Muscle layer of colon (tissue), 2 donors: ENCODE measurements around the gene PPP1R37.
"Not testable (repeated sequence)": the region's sequence is repeated elsewhere in the genome, so short reads cannot be mapped to it uniquely, and the experiment has no call there.

Experiments used
- H3K27ac ChIP-seq: one replicate; pipeline ENCODE4 v1.7.0; 2013; ENCODE audit warnings: low read depth, mild to moderate bottlenecking, low read length, moderate library complexity
- H3K27me3 ChIP-seq, 2 donors: one replicate each; pipeline ENCODE4 v1.7.0; 2013; ENCODE audit warnings: low read length in 2 of 2, mild to moderate bottlenecking in 2 of 2; ENCODE audit not compliant: insufficient read depth in 2 of 2, control insufficient read depth in 1 of 2
- H3K36me3 ChIP-seq: one replicate; pipeline ENCODE4 v1.7.0; 2013; ENCODE audit warnings: mild to moderate bottlenecking, low read length; ENCODE audit not compliant: insufficient read depth
- H3K4me1 ChIP-seq: one replicate; pipeline ENCODE4 v1.7.0; 2013; ENCODE audit warnings: mild to moderate bottlenecking, low read length; ENCODE audit not compliant: insufficient read depth
- H3K4me3 ChIP-seq, 2 donors: one replicate each; pipeline ENCODE4 v1.7.0; 2013; ENCODE audit warnings: low read length in 2 of 2, low read depth in 1 of 2, mild to moderate bottlenecking in 1 of 2, moderate library complexity in 1 of 2
- H3K9ac ChIP-seq: one replicate; pipeline ENCODE4 v1.7.0; 2013; ENCODE audit warnings: low read length
- H3K9me3 ChIP-seq: one replicate; pipeline ENCODE4 v1.7.0; 2013; ENCODE audit warnings: mild to moderate bottlenecking, low read length
- donor health status: abdominal sarcoma.
- donor health status: Adenocarcinoma of cecum.

Gene PPP1R37

DNA sequence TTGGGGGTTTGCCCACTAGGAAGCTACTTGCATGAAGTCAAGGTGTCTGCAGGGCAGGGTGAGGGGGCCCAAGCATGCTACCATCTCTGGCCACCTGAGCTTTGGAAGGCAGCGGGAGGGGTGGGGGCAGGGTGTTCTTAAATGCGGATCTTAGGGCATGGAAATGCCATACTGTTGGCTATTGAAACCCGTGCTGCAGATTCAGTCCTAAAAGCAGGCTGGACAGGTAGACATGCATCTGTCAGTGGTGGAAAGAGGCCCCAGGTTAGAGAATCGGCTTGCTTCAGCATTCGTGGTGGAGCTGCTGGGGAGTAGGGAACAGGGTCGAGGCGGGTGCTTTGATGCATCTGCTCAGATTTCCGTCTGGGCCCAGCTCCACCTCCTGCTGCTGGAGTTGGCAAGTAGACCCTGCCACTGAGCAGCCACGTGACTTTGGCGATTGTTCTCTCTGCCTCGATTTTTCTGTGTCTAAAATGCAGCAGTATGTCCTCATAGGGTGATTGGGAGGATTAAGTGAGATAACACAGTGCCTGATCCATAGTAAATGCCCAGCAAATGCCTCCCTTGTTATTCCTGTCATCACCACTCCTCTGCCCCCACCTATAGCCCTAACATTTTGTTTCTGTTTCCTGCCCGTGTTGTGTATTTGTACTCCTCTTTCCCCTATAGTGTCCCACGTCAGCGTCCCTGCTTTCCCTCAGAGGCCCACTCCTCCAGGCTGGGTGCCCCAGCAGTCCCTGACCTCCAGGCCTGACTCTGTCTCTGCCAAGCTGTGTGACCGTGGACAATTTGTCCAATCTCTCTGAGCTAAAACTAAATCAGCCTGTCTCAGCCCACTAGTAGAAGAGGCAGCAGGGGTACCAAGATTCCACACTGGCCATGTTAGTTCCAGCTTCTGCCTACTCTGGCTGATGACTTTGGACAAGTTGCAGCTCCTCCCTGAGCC is 5.8 kb downstream of the PPP1R37 start:
- Histone ChIP-seq H3K36me3 (no peaks in the 10 kb centered on the region), H3K4me3 (no peak overlapping the region), H3K27ac (no peak overlapping the region), H3K9me3 (no peaks in the 10 kb centered on the region), H3K4me1 (peaks cover 56% of the 10 kb centered on the region), H3K27me3 (no peaks in the 10 kb centered on the region), H3K9ac (no peak overlapping the region)

DNA sequence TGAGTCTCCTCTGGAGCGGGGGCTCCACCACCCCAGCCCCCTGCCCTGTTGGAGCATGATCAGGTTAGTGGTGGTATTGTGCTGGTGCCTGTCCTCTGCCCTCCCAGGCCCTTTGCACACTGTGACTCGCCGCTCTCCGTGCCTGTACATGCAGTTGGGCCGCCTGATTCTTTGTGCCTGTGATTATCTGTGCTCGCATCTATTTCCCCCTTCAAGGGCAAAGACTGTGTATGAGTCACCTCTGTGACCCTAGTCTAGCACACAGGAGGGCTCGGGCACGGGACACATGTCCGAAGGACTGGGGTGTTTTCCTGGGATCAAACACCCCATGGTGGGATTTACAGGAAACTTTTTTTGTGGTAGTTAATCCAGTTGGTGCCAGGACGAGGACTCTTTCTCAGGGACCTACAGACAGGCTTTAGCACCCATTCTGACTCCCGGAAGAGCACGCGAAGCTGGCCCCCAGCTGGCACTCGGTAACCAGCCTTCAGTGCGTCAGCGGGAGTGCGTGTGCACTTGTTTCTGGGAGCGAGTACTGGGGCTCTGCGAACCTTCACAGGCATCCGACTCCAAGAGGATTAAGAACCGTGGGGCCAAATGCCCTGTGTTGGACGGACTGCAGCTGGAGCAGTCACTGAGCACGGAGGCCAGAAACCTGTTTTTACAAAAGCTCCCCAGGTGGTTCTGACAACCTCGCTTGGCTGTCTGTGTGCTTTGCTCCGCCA is 6.7 kb downstream of the PPP1R37 start:
- Histone ChIP-seq H3K4me1 (peaks cover 49% of the 10 kb centered on the region), H3K27me3 (no peaks in the 10 kb centered on the region), H3K9ac (no peak overlapping the region), H3K27ac (no peak overlapping the region), H3K9me3 (no peaks in the 10 kb centered on the region), H3K36me3 (no peaks in the 10 kb centered on the region), H3K4me3 (no peak overlapping the region)

DNA sequence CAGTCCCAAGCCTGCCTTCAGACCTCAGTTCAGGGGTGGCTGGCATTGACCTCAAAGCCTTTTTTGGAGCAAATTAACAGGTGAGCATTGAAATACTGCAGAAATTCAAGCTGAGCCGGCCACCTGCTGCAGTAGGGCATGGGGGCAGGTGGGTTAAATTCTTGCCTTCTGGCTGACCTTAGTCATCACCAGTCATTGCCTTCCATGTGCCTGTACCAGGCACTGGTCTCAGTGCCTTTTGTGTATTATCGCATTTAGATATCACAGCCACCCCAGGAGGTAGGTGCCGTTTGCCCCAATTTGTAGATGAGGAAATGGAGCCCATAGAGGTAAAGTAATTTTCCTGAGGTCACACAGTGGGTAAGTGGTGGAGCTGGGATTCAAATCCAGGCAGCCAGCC is 7.2 kb downstream of the PPP1R37 start:
- Histone ChIP-seq H3K27me3 (no peaks in the 10 kb centered on the region), H3K9me3 (no peaks in the 10 kb centered on the region), H3K4me1 (peaks cover 43% of the 10 kb centered on the region), H3K36me3 (no peaks in the 10 kb centered on the region), H3K27ac (no peak overlapping the region), H3K9ac (no peak overlapping the region), H3K4me3 (no peak overlapping the region)

DNA sequence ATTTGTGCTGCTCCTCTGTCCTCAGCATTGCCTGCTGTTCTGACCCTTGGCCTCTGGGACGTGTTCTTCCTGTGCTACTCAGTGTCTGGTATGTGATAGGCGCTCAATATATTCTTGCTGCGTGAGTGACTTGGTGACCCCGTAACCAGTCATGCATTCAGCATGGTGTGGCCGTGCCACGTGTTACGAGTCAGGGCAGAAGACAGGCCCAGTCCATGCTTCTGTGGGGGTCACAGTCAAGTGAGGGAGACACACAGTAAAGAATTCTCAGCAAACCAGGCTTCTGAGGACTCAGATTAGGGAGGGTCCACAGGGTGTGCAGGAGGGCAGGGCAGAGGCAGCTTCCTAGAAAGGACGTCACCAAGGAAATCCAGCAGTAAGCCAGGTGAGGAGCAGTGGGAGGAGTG is 7.9 kb downstream of the PPP1R37 start:
- no peak overlapping the region for H3K27ac ChIP-seq
- H3K36me3 ChIP-seq: no peaks in the 10 kb centered on the region
- H3K4me1 ChIP-seq: peaks cover 36% of the 10 kb centered on the region
- H3K9ac ChIP-seq: no peak overlapping the region
- H3K4me3 ChIP-seq: no peak overlapping the region
- no peaks in the 10 kb centered on the region for H3K27me3 ChIP-seq
- no peaks in the 10 kb centered on the region for H3K9me3 ChIP-seq

DNA sequence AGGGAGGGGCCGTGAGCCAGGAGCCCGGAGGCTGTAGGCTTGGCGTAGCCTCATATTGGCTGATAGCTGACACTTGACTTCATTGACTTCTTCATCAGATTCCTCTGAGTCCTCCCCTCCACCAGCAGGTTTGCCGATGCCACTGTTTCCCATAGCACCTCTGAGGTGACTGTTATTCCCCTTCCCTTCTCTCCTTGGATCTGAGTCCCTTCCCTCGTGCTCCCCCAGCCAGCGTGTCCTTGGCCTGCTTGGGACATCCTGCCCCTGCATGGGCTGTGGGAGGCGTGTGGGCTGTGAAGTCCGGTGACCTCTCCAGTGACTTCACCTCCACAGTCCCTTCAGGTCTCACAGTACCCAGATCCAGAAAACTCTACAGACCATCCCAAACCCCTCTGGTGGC is 8.8 kb downstream of the PPP1R37 start:
- no peaks in the 10 kb centered on the region for H3K27me3 ChIP-seq
- H3K36me3 ChIP-seq: no peaks in the 10 kb centered on the region
- peaks cover 27% of the 10 kb centered on the region for H3K4me1 ChIP-seq
- no peaks in the 10 kb centered on the region for H3K9me3 ChIP-seq
- H3K27ac ChIP-seq: no peak overlapping the region
- no peak overlapping the region for H3K4me3 ChIP-seq
- H3K9ac ChIP-seq: no peak overlapping the region

DNA sequence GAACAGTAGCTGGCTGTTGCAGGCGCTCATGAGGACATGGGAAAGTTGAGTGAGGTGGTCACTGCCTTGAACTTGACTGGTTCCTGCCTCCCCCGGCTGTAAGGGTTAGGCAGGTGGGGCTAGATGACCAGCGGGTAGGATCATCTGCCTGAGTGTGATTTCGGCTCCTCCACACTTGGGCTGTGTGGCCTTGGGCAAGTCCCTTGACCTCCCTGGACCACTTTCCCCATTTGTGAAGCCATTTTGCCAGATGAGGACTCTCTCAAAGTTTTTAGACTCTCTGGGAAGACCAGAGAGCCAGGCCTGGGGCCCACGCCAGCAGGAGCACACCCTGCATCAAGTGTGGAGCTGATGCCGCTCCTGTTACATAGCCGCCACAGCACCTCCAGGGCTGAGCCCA is 9.5 kb downstream of the PPP1R37 start:
- no peaks in the 10 kb centered on the region for H3K36me3 ChIP-seq
- H3K27me3 ChIP-seq: no peaks in the 10 kb centered on the region
- H3K9me3 ChIP-seq: no peaks in the 10 kb centered on the region
- peaks cover 20% of the 10 kb centered on the region for H3K4me1 ChIP-seq
- H3K9ac ChIP-seq: no peak overlapping the region
- H3K4me3 ChIP-seq: no peak overlapping the region
- no peak overlapping the region for H3K27ac ChIP-seq

DNA sequence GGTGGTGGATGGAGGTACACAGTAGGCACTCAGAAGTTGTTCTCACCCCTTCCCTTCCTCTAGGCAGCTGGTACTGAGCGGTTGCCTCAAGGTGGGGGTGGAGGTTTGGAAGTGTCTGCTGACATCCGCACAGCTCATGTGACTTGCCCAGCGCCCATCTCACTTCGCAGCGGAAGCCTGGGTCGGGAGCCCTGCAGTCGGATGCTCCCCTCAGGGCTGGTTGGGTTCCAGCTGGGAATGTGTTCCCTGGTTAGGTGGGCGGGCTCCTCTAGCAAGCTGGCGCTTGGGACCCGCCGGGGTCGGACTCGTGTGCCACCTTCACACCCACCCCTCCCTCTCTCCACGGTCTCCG is 10.2 kb downstream of the PPP1R37 start:
- peak overlapping the region in 1 of 2 donors; percentile 27 for H3K4me3 ChIP-seq
- no peaks in the 10 kb centered on the region for H3K36me3 ChIP-seq
- H3K27ac ChIP-seq: no peak overlapping the region
- H3K4me1 ChIP-seq: peaks cover 15% of the 10 kb centered on the region
- no peak overlapping the region for H3K9ac ChIP-seq
- H3K27me3 ChIP-seq: no peaks in the 10 kb centered on the region
- no peaks in the 10 kb centered on the region for H3K9me3 ChIP-seq

DNA sequence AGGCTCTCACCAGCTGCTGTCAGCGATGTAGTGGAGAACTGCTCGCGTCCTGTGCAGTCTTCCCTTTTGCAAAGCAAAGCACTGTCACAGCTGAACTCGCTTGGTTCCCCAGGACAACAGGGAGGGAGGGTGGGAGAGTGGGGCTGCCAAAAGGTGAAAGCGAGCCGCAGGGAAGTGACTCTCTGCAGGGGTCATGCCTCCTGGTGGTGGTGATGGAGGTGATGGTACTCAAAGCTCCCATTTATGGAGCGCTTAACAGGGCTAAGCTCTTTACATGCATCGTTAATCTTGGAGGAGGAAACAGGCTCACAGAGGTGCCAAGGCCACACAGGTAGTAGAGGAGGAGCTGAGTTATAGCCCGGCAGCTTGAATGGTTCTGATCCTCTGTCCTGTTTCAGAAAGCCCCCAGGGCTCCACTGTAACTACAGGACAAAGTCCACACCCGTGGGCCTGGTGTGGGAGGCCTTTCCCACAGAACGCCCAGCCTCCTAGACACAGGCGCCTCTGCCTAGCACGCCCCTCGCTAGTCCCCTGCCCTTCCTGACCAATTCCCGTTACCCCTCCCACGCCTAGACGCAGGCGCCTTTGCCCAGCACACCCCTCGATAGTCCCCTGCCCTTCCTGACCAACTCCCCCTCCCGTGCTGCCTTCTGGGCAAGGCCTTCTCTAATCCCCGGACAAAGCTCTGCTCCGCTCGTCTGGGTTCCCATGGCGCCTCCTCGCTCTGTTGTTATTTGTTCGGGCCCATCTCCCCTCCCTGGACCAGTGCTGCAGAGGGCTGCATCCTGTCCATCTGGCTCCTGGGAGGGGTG is 10.7 kb downstream of the PPP1R37 start:
- no peak overlapping the region for H3K27ac ChIP-seq
- H3K9ac ChIP-seq: no peak overlapping the region
- H3K36me3 ChIP-seq: no peaks in the 10 kb centered on the region
- no peaks in the 10 kb centered on the region for H3K27me3 ChIP-seq
- H3K4me3 ChIP-seq: peak overlapping the region in 1 of 2 donors; percentile 27
- H3K4me1 ChIP-seq: peaks cover 9% of the 10 kb centered on the region
- no peaks in the 10 kb centered on the region for H3K9me3 ChIP-seq

DNA sequence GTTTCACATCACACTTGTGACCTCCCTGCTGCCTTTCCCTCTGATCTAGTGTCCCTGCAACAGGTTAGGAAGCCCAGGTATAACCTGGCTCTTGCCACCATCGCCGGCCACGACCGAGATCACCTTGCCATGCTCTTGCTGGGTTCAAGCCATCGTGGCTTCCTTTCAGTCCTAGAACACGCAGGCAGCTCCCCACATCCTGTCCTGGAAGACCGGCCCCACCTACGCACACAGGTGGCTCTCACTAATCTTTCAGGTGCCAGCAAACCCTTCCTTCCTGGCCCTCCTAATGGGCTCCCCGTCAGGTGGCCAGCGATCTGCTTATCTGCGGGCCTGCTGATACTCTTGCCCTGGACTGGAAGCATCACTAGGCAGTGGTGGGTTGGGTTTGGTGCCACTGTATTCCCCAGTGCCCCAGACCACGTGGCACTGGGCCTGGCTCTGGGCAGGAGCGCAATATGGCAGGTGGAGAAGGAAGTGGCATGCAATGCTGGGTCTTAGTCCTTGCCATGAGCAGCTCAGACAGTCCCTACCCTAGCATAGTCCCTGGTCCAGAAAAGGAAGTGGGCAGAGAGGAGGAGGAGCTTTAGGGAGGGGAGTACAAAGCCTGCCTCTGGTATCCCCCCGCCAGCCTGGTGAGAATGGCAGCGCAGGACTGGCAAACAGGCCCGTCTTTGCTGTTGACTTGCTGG is 11.8 kb downstream of the PPP1R37 start:
- Histone ChIP-seq H3K27ac (no peak overlapping the region), H3K9ac (no peak overlapping the region), H3K9me3 (no peaks in the 10 kb centered on the region), H3K4me3 (no peak overlapping the region), H3K4me1 (peaks cover 4% of the 10 kb centered on the region), H3K36me3 (no peaks in the 10 kb centered on the region), H3K27me3 (no peaks in the 10 kb centered on the region)

DNA sequence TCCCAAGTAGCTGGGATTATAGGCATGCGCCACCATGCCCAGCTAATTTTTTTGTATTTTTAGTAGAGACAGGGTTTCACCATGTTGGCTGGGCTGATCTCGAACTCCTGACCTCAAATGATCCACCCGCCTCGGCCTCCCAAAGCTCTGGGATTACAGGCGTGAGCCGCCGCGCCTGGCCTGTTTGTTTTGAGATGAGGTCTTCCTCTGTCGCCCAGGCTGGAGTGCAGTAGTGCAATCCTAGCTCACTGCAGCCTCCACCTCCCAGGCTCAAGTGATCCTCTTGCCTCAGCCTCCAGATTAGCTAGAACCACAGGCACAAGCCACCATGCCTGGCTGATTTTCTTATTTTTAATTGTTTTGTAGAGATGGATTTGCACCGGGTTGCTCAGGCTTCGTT is 13.4 kb downstream of the PPP1R37 start:
- not testable (repeated sequence) for H3K4me1 ChIP-seq, H3K27ac ChIP-seq, H3K36me3 ChIP-seq, H3K9me3 ChIP-seq, H3K27me3 ChIP-seq, H3K4me3 ChIP-seq, H3K9ac ChIP-seq
